Activated CD8-positive, alpha-beta memory T cell treated with anti-CD3 and anti-CD28 coated beads for 4 hours (primary cell): ENCODE data around the gene LRRN1.
"Not testable (repeated sequence)": the region's sequence is repeated elsewhere in the genome, so short reads cannot be mapped to it uniquely, and the experiment has no call there.

ENCODE experiments used
- DNase-seq, 2 donors: peaks; one replicate each; pipeline ENCODE4 v3.0.0-alpha.2; 2020; ENCODE audit warnings: low read depth in 2 of 2

The LRRN1 gene

DNA sequence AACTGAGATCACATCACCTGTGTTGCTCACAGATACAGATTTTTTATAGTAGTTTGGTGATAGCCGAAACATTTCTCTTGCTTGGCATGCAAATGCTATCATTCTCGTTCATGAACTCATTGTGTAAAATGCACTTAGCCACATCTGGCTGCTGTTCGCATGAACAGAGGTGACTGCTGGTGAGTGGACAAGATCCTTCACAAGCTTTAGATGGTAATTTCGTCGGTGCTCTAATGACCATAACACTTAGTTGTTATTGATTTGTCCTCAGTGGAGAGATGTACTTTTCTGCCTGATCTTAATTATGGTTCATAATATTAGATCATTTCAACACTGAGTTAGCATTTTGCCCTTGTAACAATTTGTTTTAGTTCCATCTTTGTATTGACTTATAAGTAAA is 13.8 kb downstream of the LRRN1 start:
- DNase-seq: no peak

DNA sequence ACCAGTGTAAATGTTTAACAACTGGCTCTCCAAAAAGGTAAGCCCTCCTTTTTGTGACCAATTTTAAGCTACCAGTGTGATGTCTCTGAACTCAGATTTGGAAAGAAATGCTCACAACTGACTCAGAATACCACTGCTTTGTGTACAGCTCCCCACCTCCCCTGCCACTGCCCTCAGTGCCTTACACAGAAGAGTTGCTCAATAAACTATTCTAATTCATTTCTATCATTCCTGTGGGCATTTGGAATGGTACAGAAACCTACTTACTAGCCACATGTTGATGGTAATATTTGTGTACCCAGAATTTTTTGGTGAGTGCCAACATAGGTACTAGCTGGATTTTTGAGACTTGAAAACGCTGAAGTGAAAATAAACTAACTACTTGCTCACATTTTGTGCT is 16.0 kb downstream of the LRRN1 start:
- no peak for DNase-seq

DNA sequence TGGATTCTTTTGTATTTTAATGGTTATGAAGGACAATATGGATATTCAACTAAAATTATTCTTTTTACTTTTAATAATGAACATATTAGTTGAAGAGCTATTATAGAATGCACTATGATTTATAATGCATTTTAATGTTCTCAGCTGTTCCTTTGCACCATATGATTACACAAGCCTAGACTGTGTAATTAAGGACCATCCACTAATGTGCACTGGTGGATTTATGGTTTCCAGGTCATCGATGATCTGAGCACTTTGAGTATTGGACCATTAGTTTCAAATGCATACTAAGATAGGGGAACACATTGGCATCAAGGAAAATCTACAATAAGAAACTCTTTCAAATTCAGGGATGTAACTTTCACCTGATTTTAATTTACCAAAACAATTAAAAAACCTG is 16.8 kb downstream of the LRRN1 start:
- no peak for DNase-seq

DNA sequence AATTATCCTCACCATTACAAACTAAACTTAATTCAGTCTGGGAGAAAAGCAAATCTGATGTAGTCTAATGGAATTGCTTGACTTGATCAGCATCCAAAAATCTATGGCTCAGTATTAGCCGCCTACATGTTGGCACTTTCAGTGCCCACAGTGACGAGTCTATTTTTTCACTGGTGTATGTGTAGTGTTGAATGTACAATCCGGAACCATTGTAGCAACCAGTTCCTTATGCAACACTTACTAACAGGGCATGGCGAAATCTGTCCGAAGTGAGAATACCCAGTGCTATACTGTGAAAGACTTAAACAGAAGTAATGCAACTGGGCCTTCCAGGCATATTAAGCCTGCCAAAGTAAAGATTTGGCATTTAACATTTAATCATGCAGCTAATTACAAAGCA is 18.6 kb downstream of the LRRN1 start:
- DNase-seq: no peak

DNA sequence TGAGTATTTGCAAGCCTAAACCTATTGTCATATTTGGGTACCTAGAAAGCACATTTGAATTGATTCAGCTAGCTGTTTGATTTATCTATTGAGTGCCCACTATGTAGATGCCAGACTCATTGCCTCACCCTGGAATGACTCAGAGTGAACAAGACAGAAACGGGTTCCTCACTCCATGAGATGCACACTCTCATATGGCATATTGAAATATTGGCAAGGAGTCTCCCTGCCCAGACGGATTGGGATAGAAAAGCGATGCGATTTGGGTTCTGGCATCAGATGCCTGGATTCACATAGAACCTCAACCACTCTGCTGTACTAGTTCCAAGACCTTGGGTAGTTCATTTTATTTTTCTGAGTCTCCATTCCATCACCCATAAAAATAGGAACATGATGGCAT is 22.5 kb downstream of the LRRN1 start:
- DNase-seq: no peak

DNA sequence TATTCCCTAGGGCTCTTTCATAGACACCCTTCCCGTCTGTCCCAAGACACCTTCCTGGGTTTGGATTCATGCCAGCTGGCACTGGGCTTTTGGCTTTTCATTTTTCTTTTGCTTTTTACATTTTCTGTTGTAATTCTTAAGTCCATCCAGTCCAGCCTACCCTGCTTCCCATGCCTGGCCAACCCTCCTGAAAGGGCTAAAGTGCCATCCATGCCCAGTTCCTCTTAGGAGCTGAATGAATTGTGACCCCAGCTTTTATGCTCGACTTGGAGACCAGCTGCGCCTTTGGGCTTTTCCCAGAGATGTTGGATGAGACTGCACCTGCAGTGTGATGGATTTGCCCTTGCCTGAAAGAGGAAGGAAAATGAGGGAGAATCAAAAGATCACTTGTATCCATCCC is 25.8 kb downstream of the LRRN1 start:
- DNase-seq: no peak

DNA sequence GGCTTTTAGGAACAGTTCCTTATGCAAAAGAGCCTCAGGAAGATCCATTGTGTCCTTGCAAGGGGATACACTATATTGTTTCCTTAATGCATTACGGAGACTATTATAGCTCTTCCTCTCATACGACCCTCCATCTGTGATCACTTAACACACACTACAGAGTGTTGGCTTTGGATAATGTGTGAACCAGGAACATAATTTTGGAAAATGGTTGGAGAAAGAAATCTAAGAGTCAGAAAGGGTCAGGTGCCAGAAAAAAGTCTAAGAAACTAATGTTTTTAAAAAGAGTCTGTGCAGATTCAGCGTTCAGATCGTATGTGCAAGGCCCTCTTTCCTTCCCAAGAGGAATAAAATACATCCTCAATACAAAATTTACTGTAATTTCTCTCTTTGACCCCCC is 27.3 kb downstream of the LRRN1 start:
- DNase-seq: no peak

DNA sequence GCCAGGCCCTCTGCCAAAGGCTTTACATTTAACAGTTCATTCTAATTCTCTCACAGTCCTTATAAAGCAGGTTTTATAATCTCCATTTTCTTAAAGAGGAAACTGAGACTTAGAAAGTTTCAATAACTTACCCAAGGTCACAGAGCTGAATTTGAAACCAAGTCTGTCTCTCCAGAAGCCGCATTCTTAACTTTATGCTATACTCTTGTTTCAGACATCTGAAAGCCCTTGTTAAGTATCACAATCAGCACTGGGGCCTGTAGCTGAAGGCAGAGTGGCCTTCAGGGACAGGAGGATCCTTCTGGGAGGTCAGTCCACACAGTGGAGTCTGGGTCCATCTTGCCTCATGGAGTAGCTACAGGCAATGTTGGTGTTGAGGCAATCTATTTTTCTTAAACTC is 27.9 kb downstream of the LRRN1 start:
- DNase-seq: no peak

DNA sequence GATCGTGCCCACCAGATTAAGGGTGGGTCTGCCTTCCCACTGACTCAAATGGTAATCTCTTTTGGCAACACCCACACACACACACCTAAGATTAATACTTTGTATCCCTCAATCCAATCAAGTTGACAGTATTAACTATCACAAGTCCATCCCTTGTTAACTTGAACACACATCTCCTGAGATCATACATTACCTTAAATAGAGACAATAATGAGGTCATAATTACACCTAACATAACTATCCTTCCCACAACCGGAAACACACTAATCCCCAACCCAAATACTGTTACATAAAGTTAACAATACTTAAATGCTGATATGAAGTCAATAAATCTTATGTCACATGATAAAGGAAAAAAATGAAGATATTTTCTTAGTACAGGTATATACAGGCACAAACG is 29.2 kb downstream of the LRRN1 start:
- not testable (repeated sequence) for DNase-seq

DNA sequence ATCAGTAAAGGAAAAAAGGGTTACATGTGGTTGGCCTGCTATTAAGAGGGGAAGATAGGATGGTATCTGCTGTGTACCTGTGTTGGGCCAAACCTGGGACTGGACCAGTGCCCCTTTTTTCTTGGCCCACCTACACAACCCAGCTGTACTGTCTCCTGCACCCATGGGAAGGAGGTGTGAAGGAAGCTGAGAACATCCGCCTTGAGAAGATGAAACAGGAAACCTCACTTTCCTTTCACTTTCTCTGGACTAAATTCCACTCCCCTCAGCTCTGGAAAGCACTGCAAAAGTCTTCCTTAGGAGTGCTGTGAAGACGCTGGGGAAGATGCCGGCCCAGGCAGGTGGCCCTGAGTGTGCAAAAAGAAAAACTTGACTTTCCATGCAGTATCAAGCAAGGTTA is 37.6 kb downstream of the LRRN1 start:
- no peak for DNase-seq

DNA sequence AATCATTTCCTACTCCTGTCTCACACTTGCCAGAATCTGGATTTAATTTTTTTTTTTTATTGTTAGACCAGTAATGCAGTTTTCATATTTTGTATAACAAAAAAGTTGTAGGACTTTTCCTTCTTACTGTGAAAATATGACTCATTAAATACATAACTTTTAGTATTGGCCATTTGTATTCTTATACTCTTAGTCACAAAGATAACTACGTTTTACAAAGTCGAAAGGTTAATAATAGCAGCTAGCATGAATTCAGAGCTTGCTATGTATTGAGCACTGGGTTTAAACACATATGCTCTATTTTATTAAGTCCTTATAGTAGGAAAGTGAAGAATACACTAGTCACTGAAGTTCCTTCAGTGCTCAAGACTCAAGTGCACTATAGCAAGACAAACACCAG is 43.1 kb downstream of the LRRN1 start:
- no peak for DNase-seq

DNA sequence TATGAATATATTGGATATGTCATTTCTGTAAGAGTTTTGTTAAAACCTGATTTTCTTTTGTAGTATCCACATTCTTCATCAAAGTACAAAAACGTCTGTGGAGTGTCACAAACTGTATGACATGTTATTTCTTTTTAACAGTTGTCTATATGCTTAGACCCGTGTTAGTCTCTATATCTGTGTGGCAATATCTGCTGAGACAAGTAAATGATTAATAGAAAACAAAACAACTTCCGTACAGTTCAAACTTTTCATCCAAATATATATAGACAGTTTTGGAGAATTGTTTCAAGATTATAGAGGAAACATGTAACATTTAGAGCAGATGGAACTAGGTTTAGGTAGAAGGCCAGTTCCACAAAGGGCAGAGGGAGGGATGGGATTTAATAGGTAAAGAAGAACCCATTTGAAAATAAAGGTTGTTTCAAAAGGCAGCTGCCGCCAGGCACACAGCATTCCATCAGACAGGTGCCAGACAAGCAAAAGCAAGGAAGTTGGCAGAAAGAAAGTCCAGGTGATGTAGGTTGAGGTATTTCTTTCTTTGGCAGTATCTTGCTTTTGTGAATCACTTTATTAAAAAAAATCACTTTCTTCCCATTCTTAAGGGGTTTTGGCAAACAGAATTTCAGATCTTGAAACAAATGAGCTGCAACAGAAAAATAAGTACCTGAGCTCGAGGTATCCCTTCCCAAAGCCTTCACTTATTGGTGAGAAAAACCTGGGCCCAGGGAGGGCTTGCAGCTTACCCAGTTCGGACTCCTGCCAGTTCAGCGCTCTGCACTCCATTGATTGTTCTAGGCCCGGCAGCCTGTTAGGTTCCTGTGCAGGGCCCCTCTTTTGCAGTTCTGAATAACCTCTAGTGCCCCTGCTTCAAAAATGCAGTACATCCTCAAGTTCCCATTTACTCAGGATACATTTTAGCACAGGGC is 49.0 kb downstream of the LRRN1 start:
- no peak for DNase-seq

DNA sequence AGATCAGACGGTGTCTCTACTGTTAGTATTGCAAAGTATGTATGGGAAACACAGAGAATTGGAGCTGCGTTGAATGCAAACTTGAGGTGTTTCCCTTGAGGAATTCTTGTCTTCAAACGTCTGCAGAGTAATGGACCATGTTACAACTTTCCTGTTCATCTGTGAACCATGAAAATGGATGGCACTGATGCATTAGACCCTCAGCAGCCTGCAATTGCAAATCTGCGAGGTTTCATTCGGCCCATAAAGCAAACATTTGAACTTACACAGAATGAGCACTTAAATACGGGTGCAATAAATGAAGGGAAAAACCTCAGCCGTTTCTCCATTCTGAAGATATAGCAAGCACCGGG is 49.7 kb downstream of the LRRN1 start:
- DNase-seq: no peak

DNA sequence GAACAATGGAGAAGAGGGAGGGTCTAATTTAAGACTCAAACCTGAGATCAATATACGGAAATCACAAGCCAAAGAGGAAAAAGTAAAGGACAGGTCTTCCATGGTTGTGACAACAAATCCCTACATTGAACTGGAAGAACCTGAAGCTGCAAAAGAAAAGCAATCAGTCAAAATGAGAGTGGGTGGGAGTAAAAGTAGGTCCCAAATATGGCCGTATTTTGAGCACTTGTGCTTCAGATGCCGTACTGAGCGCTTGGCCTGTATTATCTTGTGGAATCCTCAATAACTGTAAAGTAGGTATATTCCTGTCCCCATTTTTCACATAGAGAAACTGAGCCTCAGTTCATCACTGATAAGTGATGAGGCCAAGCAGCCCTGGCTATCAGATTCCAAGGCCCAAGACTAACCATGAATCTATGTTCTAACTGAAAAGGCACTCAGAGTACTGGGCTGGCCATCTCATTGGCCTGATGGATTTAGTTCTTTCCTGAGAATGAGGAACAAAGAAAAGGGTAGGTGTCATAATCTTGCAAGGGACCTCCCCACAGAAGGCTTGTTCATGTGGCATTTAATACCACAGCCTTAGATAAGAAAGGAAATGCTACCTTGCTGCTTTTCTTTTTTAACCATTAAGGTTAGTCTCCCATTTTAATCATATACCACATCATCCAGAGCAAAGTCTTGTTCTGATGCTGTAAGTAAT is 52.5 kb downstream of the LRRN1 start:
- DNase-seq: no peak

DNA sequence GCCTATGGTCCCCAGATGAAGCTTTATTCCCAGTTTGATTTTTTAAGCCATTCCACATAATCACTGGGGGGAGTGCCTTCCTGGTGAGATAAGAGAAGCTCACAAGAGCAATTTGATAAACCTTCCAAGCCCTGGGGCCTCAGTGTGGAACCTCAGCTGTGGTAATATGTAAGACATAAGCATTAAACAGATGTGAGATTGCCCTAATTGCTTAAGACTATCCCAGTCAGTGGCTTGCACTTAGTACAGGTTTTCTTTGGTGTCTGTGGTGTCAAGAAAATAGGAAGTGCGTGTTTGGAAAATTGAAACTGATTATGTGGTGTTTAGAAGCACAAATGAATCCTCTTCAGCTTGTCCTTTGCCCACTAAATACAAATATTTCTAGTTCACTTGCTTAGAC is 54.3 kb downstream of the LRRN1 start:
- DNase-seq: no peak

DNA sequence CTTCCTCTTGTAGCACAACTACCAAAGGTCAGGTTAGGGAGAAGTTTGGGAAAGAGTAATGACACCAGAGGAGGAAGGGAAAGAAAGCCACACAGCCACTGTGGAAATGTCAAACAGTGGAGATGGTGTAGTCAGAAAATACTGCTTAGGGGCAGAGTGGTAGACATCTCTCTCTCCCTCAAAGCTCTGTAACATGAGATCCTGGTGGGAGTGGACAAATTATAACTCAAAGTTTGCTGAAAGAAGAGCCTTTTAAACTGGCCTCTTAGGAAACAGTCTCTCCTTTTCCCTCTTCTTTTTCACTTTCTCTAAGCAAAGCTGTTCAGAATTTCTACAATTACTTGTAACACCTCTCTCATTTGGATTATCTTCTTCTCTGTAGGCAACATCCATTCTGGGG is 55.8 kb downstream of the LRRN1 start:
- no peak for DNase-seq

DNA sequence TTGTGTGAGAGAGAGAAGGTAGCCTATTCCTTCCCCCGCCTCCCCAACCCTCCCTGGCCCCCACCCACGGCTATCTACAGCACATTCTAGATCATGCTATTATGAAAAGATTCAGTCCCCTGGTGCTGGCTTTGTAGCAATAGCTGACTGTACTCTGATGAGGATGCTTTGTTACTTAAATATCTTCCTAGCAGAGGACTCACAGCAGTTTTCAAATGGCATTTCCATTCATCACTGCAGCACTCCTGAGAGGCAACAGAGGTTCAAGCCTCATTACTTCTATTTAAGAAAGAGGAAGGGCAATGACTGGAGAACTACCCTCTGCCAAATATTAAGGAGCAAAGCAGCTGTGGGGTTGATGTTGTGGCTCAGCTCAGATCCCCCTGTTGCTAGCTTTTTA is 61.0 kb downstream of the LRRN1 start:
- no peak for DNase-seq

DNA sequence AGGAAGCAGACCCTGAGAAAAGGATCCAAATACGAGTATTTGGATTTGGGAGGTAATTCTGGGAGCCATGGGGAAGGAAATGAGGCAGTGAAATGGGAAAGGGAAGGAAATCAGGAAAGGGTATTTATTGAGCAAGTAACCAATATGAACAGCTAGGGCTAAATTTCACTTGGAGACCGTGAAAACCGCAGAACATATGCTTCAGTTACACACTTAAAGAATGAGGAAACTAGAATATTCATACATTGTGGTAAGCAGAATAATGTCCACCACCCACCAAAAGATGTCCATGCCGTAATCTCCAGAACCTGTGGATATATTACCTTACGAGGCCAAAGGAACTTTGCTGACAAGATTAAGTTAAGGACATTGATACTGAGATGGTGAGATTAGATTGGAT is 63.3 kb downstream of the LRRN1 start:
- DNase-seq: no peak

DNA sequence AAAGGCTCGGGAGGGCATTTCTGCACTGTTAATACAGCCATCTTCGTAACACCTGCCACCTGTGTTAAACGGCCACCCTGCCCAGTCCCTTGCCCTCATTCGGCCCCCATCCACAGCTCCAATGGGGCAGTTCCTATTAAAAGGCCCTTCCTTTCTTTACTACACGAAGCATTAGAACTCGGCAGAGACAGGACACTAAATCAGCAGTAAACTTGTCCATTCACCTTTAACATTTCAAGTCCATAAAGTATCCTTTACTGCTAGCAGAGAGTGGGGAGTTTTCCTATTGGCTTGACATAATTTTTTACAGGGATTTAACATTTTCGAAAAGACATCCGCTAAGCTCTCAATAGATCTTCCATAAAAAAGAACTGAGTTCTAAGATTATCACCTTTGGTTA is 76.3 kb downstream of the LRRN1 start:
- DNase-seq: no peak

DNA sequence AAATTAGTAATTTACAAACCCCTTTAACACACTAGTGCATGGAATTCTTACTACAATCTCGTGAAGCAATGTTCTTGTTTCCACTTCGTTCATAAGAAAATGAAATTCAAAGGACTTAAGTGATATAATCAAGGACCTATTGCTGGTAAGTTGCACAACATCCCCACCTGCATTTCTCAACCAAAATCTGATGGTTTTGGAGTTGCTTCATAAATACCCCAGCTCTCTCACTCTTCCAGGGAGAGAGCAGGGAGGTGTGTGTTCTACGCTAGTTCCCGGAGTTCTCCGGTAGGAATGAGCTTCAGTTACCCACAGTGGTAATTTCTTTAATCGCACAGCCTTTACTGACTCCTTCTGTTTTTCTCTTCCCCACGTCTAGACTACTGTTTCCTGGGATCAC is 81.8 kb downstream of the LRRN1 start:
- DNase-seq: no peak

DNA sequence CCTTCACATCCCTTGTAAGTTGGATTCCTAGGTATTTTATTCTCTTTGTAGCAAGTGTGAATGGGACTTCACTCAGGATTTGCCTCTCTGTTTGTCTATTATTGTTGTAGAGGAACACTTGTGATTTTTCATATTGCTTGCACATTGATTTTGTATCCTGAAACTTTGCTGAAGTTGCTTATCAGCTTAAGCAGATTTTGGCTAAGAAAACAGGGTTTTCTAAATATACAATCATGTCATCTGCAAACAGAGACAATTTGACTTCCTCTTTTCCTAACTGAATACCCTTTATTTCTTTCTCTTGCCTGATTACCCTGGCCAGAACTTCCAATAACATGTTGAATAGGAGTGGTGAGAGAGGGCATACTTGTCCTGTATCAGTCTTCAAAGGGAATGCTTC is 88.1 kb downstream of the LRRN1 start:
- DNase-seq: not testable (repeated sequence)

DNA sequence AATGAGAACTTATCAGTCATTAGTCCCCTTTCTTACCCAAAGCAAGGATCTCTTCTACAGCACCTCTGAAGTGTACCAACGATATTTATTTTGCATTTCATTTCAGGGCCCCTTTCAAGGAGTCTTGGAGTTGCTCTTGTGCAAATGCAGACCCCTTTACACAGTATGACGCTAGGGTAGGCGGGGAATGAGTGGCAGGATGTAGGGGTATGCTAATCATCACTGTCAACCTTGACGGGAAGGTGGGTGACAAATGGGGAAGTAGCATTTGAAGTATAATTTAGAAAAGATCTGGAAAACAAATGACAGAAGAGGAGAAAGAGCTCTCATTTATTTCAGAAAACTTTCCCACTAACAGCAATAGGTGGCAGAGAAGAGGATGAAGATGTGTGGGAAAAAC is 94.4 kb downstream of the LRRN1 start:
- DNase-seq: no peak
